ENCODE measurements around the gene RELN. TPM values are rescaled to one million over a fixed set of nuclear protein-coding genes. Genes with fewer than 3 reads are reported as not detected.

Gene RELN
- total RNA-seq, 2 donors from 2014 or later = 1.1 to 1.4 TPM

DNA sequence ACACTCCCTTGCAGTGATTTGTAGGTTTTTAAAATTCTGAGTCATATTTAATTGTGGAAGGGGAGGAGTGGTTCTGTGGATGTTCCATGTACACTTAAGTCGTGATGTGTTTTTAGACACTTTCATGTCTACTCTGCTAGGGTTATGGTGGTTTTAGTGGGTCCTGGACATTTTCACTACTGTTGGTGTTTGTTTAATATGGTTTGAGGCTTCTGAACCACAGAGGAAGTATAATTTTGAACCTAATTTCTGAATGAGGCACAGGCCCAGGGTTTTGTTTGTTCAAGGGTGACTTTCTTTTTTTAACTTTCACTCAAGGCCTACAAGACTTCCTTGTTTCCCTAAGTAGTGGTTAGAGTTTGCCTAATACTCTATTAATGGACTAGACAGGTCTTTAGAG, 556.7 kb downstream of the RELN start:
- Histone ChIP-seq H3K4me1 (no peaks in the 10 kb centered on the region), H3K9ac (ENCODE audit: low read depth in 2 of 2, low read length in 2 of 2) (no peak overlapping the region), H3K9me3 (no peaks in the 10 kb centered on the region), H3K27me3 (no peaks in the 10 kb centered on the region), H3K4me3 (no peak overlapping the region), H3K36me3 (no peaks in the 10 kb centered on the region), H3K27ac (no peak overlapping the region)
- TF ChIP-seq, protein P1, sequence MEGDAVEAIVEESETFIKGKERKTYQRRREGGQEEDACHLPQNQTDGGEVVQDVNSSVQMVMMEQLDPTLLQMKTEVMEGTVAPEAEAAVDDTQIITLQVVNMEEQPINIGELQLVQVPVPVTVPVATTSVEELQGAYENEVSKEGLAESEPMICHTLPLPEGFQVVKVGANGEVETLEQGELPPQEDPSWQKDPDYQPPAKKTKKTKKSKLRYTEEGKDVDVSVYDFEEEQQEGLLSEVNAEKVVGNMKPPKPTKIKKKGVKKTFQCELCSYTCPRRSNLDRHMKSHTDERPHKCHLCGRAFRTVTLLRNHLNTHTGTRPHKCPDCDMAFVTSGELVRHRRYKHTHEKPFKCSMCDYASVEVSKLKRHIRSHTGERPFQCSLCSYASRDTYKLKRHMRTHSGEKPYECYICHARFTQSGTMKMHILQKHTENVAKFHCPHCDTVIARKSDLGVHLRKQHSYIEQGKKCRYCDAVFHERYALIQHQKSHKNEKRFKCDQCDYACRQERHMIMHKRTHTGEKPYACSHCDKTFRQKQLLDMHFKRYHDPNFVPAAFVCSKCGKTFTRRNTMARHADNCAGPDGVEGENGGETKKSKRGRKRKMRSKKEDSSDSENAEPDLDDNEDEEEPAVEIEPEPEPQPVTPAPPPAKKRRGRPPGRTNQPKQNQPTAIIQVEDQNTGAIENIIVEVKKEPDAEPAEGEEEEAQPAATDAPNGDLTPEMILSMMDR (IDR thresholded peaks at IDR 0.05) = no peak
- intact Hi-C loops (cut with DNase I) = no loop called here
- no peak for DNase-seq

DNA sequence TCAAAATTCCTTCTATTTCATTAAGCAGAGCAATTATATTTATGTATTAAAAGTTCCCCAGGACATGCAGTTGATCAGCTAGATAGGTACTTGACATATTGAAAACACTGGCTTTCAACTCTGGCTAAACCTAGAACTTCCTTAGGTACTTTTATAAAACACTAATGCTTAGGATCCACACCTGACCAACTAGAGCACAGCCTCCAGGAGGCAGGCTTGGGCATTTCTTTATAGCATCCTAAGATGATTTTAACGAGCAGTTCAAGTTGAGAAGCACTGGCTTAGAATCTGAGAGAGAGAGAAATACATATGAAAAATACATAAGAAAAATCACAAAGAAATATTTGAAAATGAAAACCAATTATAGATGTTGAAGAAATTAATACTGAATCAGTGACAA, 564.3 kb downstream of the RELN start:
- DNase-seq = no peak
- Histone ChIP-seq H3K27me3 (no peaks in the 10 kb centered on the region), H3K9ac (ENCODE audit: low read depth in 2 of 2, low read length in 2 of 2) (no peak overlapping the region), H3K9me3 (no peaks in the 10 kb centered on the region), H3K27ac (no peak overlapping the region), H3K4me3 (no peak overlapping the region), H3K4me1 (no peaks in the 10 kb centered on the region), H3K36me3 (no peaks in the 10 kb centered on the region)
- intact Hi-C loops (cut with DNase I) = no loop called here
- TF ChIP-seq, protein P1 (IDR thresholded peaks at IDR 0.05) = no peak

DNA sequence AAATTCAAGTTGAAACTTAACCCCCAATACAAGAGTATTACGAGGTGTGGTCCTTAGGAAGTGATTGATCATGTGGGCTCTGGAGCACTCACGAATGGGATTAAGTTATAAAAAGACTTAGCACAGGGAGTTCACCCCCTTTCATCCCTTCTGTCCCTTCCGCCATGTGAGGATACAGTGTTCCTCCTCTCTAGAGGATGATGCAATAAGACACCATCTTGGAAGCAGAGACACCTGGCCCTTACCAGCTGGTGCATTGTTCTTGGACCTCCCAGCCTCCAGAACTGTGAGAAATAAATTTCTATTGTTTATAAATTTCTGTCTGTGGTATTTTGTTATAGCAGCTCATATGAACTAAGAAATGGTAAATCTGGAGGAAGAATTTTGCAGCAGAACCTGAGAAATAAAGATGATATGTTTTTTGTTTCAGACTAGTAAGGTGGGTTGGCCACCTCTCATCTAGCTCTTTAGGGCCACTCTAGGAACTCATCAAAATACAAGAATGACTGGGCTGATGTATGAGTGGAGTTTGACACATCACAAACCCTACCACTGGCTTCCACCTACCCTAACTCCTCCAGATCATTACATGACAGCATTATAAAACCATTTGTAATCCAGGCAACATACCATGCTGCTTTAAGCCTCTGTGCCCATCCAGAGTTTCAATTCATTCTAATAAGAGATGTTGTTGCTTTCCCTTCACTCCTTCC, 565.8 kb downstream of the RELN start:
- no peaks in the 10 kb centered on the region for H3K4me1 ChIP-seq
- no peak overlapping the region for H3K27ac ChIP-seq
- no peaks in the 10 kb centered on the region for H3K27me3 ChIP-seq
- no peaks in the 10 kb centered on the region for H3K9me3 ChIP-seq
- intact Hi-C loops (cut with DNase I) = no loop called here
- no peaks in the 10 kb centered on the region for H3K36me3 ChIP-seq
- TF ChIP-seq, protein P1 (IDR thresholded peaks at IDR 0.05) = no peak
- no peak overlapping the region for H3K4me3 ChIP-seq
- no peak overlapping the region for H3K9ac ChIP-seq (ENCODE audit: low read depth in 2 of 2, low read length in 2 of 2)
- DNase-seq = no peak

Other genes starting within 250 kb of the RELN start
- gene ORC5, start 218.4 kb upstream of the RELN start, total RNA-seq = 10 to 100 TPM; 13.9 to 18.9 TPM